GM19193 (cell line): ENCODE data around the gene DIPK2A.

Source experiments
- POLR2A ChIP-seq: IDR thresholded peaks from 4 replicates; pipeline ENCODE4 v1.6.1; 2011; ENCODE audit not compliant: insufficient read depth, insufficient read length; ENCODE audit errors: extremely low read depth

The DIPK2A gene

GRCh38 chr3:143963946-143964345, 7.7 kb upstream of the DIPK2A start:
- no peak for TF ChIP-seq POLR2A

- no peak for TF ChIP-seq POLR2A
These were observed 757 bp upstream of the DIPK2A start for GRCh38 chr3:143970773-143971358.

GRCh38 chr3:143972155-143972504, 507 bp downstream of the DIPK2A start:
- no peak for TF ChIP-seq POLR2A

DNA sequence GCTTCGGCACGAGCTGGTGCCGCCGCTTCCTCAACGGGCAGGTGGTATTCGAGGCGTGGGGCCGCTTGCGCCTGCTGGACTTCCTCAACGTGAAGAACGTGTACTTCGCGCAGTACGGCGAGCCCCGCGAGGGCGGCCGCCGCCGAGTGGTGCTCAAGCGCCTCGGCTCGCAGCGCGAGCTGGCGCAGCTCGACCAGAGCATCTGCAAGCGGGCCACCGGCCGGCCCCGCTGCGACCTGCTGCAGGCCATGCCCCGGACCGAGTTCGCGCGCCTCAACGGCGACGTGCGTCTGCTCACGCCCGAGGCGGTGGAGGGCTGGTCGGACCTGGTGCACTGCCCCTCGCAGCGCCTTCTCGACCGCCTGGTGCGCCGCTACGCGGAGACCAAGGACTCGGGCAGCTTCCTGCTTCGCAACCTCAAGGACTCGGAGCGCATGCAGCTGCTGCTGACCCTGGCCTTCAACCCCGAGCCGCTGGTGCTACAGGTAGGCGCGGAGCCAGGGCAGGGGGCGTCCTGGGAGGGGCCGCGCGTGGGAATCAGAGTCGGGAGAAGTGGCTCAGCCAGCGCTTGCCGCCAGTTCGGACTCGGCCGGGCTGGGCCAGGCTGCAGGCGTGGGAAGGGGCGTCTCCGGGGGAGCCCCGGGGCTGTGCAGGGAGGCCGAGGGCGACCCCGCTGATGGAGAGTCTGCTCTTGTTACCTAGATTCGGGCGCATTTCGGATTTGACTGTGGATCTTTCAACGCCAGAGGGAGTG, 1.1 kb downstream of the DIPK2A start:
- TF ChIP-seq POLR2A, result no peak

DNA sequence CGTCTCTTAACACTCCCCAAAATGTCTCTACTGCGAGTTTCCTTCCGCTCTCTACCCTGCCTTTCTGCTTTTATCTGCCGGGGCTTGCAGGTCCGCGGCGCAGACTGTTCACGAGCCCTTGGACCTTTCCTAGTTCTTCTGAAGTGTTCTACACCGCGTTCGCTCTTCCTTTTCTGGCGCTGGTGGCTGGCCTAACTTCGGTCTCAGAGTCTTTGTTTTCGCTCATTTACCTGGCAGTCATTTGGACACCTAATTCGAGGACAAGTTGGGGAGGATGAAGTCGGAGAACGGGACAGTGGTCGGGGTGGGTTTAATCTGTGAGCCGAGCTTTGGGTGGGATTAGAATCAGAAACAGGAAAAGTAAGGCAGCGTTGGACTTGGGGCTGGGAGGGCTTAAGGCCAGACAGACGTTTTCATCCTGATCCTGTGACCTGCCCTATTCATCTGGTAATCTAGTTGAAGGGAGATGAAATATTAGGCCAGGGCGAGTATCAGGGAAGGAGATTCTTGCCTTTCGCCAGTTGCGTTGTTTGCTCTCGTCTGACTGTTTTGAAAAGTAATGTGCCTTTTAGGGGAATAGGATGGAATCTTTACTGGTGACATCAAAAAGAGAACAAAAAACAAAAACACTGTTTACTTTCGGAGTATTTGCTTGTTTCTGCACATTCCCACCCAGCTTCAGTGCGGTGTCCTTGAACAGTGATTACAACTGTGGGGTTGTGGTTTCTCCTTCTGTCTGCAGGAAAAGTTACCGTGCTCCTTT, 1.8 kb downstream of the DIPK2A start:
- TF ChIP-seq POLR2A, result peak; percentile 20

DNA sequence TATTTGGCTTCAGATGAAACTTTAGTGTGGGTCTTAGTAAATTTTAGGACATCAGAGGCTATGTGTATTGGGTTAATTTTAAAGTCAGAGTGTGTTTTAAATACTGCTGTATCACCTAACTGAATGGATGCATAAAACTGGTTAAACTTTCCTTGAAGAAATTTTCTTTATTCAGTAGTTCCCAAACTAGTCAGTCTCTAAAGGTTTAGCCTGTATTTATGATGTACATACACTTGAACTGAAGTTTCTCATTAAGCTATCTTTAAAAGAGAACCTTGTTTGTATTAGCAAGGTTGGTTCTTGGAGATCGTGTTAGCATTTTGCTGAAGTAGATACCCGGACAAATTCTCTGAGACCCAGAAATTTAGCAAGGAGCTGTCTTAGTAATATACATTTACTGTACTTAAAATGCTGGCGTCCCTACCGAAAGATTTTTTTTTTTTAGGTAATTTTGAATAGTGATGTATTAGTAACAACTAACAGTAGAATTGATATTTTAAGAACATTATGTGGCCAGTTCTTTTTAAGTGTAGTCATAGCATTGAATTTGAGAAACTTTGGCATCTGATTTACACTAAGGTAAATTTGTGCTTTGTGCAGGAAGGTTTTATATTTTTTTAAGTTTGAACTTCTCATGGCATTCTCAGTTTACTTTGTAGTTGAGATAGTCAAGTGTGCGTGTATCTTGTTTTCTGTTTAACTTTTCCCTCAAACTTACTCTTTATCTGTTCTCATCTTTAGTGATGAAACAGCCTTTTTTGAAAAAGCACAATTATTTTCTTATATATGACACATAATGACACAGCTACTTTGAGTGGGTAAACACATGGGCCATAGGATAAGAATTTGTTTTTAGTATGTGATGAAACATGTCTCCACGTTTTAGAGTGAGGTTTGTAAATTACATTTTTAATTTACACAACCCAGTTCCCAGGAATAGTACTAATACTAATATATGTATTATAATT, 2.9 kb downstream of the DIPK2A start:
- no peak for TF ChIP-seq POLR2A

DNA sequence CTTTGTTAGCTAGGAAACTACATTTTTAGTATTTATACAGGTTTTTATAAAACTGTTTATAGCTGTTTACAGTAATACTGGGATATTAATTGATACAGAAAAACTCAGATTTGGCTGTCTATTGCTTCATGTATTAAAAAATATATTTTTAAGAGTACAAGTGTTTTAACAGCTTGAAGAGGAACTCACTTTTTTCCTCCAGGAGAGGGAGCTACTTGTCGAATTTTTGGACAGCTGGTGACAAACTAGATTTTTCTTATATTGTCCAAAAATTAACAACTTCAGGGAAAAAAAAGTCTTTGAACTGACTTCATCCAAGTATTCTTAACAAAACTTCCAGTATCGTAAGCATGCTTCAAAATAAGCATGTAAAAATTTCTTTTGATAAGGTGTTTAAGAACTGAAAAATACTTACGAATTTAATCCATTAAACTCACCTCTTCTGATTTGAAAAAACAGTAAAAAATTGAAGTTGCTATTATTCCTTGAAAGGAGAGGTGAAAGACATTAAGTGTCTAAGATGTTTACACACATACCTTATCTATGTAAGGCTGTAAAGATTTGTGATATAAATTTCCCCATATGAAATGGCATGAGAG, 4.0 kb downstream of the DIPK2A start:
- no peak for TF ChIP-seq POLR2A

DNA sequence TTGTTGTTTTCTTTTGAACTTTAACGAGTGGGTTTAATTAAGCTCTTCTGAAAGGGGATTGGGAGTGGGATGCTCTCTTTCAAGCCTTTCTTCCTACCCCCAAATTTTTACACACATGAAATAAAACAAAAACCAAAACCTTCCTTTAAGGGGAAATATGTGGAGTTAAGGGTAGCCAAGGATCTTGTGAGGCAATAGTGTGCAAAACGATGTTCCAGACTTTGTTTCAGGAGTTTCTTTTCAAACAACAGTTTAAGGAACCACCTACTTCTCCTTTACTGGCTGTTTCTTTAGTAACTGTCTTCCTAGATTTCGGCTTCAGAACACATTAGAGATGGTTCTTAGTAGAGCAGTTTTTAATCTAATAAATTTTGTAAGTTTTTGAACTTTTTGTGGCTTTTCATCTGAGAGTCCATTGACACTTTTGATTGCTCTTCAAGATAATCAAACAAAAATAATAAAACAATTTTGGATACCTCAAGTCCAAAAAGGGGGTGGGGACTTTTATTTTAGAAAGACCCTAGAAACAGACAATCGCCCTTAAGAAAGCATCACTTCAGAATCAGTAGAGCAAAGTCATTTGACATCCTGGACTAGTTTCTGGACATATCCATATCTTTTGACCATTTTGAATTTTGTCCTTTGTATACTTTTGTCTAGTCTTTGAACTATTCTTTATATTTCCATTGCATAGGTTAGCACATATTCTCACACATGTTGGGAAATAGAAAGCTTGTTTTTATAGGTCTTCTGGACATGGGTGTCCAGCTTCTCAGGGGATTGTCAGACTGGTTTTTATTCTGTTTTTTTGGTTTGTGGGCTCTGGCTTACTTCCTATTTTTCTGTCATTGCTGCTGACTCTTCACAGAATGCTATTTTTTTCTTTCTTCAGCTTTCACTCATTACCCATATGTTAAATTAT, 6.0 kb downstream of the DIPK2A start:
- TF ChIP-seq POLR2A, result no peak

DNA sequence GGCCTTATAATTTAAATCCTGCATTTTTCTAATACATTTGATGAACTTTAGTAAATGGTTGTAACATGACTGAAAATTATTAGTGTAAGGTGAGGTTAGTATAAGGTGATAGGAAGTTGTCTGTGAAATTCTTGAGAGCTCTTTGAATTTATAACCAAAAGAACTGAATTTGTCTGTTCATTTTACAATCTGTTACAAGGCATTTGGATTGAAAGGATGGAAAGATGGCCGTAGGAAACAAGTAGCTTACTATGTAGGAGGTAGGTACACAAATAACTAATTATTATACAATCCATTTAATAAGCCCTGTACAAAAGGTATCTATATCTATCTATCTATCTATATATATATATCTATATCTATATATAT, 6.6 kb downstream of the DIPK2A start:
- TF ChIP-seq POLR2A, result no peak

- no peak for TF ChIP-seq POLR2A
These were observed 7.4 kb downstream of the DIPK2A start for GRCh38 chr3:143979041-143979440.

GRCh38 chr3:143979813-143980212, 8.2 kb downstream of the DIPK2A start:
- no peak for TF ChIP-seq POLR2A

GRCh38 chr3:143988306-143988705, 16.7 kb downstream of the DIPK2A start:
- TF ChIP-seq POLR2A, result no peak

GRCh38 chr3:143989461-143989860, 17.8 kb downstream of the DIPK2A start:
- no peak for TF ChIP-seq POLR2A
